ENCODE measurements around the gene FAM72B.
"Not testable (repeated sequence)": the region's sequence is repeated elsewhere in the genome, so short reads cannot be mapped to it uniquely, and the experiment has no call there.

FAM72B gene

DNA sequence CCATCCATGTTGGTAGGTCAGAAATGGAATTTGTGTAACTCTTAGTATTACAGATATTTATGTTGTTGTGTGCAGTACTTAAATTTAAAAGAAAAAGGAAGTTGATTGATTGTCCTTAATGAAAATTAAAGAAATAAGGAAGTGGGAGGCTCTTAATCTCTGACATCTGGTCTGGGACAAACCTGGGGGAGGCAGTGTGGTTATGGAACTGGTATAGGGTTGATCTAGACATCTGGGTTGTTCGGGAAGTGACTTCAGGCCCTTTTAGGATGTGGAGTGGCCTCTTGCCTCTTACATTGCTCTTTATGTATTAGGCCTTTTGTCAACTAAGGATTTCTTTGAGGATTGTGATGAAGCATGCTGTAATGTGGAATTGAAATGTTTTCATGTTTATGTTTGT is 16.1 kb upstream of the FAM72B start:
- not testable (repeated sequence) for DNase-seq (ENCODE audit: low spot score)

DNA sequence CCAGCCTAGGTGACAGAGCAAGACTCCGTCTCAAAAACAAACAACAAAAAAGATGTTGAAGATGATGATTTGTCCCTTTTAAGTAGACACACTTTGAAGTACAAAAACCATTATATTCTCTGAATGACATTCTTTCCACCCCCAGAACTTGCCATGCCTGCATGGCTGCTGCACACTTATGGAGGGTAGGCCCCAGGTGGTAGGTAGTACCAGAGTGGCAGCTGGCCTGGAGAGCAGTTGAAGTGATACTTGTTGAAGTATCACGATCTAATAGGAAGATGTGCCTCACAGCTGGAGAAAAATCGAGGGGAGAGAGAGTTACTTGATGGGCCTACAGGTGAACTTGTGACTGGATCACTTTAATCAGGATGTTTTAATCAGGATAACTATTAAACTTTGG is 15.6 kb upstream of the FAM72B start:
- not testable (repeated sequence) for DNase-seq (ENCODE audit: low spot score)

DNA sequence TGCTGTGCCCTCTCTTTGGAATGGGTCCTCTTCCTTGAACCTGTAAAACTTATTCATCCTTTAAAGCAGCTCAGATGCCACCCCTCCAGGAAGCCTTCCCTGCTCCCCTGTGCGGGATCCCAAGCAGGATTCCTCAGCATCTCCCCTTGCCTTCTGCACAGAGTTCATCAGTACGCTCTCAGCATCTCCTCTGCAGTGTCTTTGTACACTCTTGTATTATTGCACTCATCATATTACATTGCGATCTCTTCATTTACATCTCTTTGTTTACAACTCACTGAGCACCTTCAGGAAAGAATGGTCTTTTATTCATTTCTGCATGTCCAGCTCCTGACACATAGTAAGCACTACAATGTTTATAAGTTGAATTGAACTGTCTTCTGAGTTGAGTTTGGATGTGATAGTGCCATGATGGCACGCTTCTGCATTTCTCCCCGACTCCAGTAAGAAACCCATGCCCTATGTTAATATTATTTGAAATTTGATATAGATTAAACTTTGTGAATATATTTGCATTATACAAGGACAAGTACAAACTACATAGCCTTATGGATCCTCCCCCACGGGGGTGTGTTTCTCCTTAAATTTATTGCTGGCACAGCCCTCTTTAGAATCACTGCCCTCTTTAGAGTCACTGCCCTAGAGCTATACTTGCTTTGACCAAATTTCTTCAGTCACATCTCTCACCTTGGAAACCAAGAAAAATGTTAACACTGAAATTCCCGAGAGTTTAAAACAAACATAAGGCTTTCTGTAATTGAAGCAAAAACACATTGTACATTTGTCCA is 13.1 kb upstream of the FAM72B start:
- DNase-seq (ENCODE audit: low spot score), result not testable (repeated sequence)

DNA sequence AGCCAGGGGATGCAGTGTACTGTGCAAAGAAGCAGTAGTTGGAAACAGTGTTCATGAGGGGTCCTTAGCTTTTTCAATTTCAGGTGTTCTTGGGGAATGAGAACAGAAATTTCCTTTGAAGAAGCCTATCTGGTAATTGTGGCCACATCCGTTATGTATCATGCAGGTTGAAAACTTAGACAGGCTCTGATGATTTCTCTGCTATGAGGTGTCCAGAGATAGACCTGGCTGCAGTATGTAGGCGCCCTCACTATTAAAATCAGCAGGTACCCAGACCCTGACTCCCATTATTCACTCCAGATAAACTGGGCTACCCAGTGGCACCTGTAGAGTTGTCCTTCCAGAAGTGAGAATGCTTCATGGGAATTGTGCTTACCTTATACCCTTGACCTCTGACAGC is 8.4 kb upstream of the FAM72B start:
- DNase-seq (ENCODE audit: low spot score), result not testable (repeated sequence)

DNA sequence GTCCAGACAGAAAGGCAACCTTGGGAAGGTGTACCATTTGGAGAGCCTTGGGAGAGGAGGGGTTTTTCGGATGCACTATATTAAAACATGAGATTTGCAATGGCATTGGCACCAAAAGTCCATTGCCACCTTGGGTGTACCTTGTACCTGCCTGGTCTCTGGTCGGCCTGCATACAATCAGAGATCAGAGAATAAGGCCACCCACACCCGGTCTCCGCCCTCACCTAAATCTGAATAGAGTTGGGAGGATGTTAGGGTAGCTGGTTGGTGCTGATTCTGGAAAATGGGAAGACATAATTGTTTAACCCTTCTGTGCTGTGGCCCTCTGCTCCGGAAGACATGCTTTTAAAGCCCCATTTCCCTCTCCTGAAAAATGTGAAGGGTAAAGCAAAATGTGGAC is 3.8 kb upstream of the FAM72B start:
- not testable (repeated sequence) for DNase-seq (ENCODE audit: low spot score)

DNA sequence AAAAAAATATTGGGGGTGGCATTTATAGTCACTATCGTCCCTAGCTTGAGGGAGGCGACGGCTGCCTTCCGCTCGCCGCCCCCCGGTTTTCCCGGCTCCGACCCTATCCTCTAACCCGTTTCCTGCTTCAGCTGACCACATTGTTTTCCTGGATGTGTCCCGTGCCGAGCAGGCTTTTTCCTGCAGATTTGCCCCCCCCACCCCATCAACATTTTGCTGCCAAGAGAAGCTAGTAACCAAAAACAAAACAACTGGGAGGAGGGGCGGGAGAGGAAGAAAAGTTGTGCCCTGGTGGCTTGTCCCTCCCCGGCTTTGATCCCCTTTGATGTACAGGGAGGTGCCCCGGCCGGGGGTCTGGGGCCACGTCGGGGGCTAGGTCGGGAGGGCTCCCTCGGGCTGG is 2.1 kb upstream of the FAM72B start:
- not testable (repeated sequence) for DNase-seq (ENCODE audit: low spot score)

DNA sequence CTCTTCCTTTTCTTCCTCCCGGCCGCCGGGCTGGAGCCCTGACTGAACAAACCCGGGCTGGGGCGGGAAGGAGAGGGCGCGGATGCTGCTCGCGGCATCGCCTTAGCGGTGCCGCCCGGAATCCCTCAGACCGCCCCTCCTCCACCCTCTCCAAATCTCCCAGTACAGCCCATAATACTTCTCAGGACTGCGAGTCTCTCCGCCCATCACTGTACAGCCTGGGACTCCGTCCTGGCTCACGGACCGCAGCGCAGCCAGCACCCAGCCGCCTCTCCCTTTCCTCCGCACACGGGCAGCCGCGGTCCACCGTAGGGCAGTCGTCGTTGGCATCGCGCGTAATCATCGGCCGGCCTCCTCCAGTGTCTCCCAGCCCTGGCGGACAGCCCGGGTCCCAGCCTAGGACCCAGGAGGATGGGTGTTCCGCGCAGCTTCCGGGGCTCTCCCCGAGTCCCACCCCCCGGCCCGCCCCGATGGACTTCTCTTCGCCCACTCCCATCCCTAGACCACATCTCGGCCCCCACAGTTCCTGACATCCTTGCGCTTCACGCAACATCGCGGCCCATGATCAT is 1.1 kb upstream of the FAM72B start:
- not testable (repeated sequence) for DNase-seq (ENCODE audit: low spot score)

DNA sequence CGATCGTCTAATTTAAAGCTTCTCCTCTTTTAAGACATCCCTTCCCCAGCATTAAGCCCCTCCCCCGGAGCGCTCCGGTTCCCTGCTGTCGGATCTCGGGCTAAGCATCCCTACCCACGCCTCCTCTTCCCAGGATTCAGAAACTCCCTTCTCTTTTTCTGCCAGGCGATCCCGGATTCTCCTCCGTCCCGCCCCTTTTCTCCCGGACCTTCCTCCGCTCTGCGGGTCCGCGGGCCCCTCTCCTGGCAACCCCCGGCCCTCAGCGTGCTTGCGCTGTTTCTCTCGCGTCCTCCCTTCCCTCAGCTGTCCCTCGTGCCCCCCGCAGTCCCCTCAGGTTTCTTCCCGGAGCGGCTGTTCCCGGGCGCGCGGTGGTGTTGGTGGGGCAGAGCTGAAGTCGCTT is 273 bp downstream of the FAM72B start:
- not testable (repeated sequence) for DNase-seq (ENCODE audit: low spot score)

DNA sequence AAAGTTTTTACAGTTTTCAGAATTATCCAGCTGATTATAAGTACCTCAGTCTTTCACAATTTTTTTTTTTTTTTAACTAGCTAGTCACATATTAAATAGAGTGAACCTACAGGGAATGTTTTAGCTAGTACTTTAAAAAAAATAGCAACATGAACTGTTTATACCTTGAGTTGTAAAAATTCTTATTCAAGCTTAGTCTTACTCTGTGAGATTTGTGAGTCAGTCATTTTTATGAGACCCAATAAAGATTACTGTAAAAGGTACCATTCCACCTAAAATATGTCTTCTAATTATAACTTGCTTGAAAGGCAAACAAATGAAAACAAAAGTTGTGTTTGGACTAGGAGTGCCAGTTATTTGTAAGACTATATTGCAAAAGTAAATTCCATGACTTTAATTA is 5.9 kb downstream of the FAM72B start:
- not testable (repeated sequence) for DNase-seq (ENCODE audit: low spot score)

DNA sequence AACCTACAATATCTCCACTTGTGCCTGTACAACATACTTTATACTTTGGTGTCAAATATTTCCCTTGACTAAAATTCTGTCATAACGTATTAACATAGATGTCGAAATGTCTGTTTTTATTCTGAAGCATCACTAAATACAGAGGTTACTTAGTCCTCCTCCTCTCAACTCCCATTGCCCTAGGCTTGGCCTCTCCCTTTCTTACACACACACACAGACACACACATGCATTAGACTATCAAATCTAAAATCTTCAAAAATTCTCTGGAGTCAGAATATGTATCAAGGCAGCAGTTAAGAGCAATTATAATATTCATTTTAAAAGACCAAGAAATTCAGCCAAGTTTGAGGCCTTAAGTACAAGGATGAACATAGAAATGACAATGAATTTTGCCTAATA is 7.5 kb downstream of the FAM72B start:
- DNase-seq (ENCODE audit: low spot score), result not testable (repeated sequence)

DNA sequence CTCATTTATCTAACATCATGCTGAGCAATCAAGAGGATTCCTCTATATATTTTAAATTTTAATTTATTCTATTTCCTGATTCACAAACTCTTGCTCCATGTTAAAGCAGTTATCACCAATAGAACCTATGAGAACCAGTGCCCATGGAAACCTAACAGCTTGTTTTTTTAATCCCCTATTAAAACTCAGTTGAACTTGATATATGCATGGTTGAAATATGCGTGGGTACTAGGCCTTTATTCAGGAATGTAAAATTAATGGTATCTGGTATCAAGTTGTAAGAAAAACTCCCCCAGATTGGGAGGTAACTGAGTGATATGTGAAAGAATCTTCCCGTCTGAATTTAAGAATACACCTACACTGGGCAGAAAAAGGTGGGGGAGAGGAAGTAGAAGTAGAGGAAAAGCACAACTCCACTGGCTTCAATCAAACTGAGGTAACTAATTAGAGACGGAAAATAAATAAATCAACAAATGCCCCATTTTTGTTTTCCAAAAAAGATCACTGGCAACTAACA is 15.9 kb downstream of the FAM72B start:
- not testable (repeated sequence) for DNase-seq (ENCODE audit: low spot score)

DNA sequence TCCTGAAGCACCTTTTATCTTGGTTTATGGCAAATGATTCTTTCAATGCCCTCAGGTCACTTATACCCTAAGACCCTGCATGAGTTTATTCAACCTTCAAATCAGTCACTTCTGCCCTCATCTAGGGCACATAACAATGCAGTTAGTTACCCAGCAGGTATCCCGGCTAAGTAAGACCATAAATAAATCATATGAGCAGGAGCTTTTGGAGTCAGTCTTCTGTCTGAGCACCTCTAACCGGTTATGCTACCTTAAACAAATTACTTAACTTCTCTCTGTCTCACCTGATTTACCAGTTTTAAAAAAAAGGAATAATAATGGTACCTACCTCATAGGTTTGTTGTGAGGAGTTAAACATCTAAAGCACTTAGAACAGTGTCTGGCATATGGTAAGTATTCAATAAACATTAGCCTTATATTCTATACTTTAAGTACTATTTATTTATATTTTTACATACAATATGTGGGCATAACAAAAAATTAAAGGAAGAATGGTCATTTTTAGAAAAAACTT is 16.9 kb downstream of the FAM72B start:
- not testable (repeated sequence) for DNase-seq (ENCODE audit: low spot score)

DNA sequence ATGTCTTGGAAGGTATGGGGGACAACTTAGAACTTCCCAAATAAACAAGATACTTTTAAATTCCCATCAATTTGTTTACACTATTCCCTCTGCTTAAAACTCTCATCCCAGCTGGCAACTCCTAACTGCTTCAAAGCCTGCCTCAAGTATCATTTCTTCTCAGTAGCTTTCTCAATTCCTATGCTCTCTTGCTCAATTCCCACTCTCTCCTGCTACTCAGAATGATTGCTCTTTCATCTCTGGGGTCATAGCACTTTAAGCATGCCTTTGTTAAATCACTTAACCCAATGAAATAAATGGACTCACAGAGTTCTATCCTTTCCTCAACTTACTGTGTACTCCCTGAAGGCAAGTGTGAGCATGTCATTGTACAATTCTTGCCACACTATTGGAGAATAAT is 18.8 kb downstream of the FAM72B start:
- not testable (repeated sequence) for DNase-seq (ENCODE audit: low spot score)

DNA sequence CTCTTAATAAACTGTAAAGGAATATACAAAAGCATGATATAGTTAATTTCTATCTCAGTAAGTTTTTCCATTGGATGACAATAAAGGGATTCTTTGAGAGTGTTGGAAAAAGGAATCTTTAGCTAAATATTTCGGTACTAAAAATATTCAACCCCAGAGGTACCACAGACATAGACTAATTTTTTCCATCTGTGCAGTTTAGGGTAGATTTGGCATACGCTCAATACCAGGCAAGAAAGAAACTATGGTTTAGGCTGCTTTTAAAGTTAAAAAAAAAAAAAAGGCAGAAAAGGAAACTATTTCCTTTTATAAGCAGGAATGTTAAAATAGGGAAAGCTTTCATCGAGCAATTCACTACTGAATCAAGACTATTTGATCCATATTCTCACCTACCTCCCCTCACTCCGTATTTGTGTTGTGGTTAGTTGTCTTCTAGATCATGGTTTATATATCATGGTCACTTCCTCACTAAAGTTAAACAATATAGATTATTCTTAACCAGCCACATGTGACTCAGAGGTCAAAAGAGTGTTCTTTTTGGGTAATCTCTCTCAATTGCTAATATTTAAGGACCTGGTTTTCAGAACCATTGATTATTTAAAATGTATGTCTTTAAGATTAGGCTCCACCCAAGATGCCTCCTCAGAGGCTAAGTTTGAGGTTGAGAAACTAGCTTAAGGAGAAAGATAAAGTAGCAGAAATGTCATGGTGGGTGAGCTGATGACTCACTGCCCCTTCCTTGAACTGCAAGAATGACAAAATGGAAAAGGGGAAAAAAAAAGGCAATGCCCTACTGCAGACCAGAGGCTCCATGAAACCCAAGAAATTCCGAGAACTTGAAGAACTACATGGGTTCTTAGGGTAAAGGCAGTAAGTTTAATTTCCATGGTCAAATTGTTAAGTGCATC is 20.0 kb downstream of the FAM72B start:
- not testable (repeated sequence) for DNase-seq (ENCODE audit: low spot score)

DNA sequence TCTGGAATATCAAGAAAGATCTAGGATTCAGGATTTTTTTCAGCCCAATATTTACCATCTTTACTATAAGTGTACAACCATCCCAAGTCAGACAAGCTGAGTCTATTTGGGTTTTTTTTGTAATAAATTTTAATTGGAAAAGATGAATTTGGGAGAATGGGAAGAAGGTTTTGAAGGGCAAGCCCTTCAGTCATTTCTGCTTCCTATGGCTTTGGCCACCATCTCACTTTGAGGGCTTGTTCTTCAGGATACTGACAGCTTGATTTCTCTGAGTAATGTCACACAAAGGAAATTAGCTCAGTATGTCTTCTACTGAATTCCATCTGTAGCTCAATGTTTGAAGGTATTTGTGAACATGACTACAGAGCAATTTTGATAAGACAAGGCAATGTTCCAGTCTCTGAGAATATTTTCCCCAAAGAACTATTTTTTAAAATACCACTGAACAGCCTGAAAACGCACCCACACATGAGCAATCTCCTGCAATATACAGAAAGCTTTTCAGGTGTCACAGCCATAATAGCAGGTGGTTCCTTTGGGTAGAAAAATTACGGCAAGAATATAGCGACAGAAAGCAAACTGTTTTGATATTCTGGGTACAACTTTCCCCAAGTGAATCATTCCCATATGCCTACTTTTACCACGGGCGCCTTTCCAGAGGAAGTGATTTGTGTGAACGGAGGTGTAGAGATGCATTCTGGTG is 22.8 kb downstream of the FAM72B start:
- DNase-seq (ENCODE audit: low spot score), result not testable (repeated sequence)

DNA sequence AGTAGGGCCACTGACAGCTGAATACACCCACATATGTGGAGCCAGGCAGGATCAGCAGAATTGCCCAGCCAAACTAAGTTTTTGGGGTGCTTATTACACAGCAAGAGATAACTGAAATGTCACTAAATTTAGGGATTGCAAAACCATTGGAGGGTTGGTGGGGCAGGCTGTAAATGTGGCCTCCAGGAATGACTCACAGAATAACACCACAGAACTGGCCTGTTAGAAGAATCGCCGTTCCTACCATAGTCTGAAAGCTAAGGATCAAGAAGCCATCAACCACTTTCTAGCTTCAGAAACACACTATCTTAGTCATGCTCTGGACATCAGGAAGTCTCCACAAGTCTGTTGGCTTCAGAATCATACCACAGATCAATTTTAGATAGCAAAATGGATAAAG is 24.0 kb downstream of the FAM72B start:
- not testable (repeated sequence) for DNase-seq (ENCODE audit: low spot score)

DNA sequence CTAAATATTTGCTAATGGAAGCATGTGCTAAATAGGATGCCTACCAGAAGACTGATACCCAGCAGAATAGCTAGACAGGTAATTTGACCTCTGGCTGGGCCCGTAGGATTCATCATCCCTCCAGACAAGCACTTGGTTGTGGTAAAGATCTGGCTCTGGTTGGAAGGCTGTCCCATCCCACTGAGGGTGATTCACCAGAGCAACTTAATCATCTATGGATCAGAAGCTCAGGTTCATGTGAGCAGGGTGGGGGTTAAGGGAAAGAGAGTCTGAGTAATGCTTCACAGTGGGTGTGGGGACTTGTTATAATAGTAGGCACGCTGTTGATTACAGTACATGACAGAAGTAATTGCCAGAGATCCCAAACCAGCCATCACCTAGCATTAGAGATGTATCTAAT is 26.5 kb downstream of the FAM72B start:
- DNase-seq (ENCODE audit: low spot score), result not testable (repeated sequence)

DNA sequence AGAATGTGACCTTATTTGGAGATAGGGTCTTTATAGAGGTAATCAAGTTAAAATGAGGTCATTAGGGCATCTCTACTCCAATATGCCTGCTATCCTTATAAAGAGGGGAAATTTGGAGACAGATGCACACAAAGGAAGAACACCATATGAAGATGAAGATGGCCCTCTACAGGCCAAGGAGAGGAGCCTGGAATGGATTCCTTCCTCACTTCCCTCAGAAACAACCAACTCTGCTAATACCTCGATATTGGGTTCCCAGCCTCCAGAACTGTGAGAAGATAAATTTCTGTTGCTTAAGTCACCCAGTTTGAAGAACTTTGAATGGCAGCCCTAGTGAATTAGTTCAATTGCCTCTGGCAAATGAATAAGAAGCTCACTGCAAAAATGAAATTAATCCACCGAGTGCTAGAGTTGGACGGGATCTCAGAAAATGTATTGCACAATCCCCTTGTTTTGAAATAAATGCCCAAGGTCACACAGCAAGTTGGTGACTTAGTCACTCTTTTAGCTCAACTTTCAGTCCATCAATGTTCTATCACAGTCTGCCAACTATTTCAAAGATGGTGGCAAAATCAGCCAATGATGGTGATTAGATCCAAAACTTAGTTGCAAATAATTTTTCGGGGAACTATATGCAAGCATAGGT is 27.1 kb downstream of the FAM72B start:
- not testable (repeated sequence) for DNase-seq (ENCODE audit: low spot score)

DNA sequence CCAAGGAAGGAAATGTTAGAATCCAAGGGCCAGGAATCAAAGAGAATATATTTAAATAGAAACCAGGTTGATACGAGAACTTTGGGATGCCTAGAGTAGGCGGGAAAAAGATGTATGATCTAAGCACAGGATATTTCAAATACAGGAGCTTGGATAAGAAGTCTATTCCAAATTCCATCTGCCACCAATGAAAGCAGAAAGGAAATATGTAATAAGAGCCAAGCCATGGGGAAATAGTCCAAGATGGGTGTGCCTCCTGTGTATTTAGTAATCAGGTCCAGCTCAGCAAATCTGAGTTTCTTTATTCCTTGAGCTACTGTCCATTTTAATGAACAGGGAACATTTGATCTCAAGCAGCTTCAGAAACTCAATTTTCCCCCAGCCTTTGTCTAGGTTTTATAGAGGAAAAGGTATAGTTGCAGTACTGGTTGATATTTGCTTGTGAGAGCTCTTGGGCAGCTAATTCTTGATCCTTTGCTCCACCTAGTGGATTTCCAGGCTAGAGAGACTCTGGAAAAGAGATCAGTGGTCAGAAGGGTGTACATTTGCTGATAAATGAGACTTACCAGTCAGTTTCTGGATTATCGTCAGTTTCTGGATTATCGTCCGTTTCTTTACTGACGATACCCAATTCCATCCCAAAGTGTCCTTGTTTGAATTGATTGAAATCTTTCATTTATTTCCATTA is 28.3 kb downstream of the FAM72B start:
- DNase-seq (ENCODE audit: low spot score), result peak; percentile 29

DNA sequence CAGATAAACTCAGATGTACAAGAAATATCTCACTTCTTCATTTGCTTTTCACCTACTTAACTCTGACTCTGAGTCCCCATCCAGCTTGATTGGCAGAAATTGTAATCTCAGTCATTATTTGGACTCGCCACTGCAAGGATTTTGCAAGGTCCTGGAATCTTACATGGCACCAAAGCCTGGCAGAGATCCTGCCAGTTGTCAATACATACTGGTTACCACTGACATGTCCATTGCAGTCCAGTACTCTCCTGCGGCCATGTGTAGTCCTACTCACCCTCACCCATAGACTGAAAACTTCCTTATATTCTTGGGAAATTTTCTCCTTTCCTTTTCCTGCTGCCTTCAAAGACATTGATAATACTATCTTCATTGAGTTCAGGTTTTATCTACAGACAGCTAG is 29.3 kb downstream of the FAM72B start:
- DNase-seq (ENCODE audit: low spot score), result not testable (repeated sequence)
